NCI-H526 treated with DMSO at 0.1 percent for 48 hours (cell line): ENCODE measurements around the gene GALNT18.

ENCODE experiments used
- DNase-seq: peaks from one replicate; lab custom pipeline; 2025; lab: John Stamatoyannopoulos, UW

GALNT18 gene

GRCh38 chr11:11239959-11240358 lies 381.8 kb downstream of the GALNT18 start:
- no peak for DNase-seq

GRCh38 chr11:11237070-11237832 lies 384.6 kb downstream of the GALNT18 start:
- DNase-seq, result no peak

- no peak for DNase-seq
Measured at GRCh38 chr11:11236498-11237059, 385.2 kb downstream of the GALNT18 start.

- DNase-seq, result no peak
Measured at GRCh38 chr11:11231763-11232162, 390.0 kb downstream of the GALNT18 start.

- no peak for DNase-seq
Measured at GRCh38 chr11:11230802-11231562, 390.8 kb downstream of the GALNT18 start.

GRCh38 chr11:11230087-11230486 lies 391.7 kb downstream of the GALNT18 start:
- DNase-seq, result no peak

- DNase-seq, result no peak
Measured at GRCh38 chr11:11229647-11230046, 392.2 kb downstream of the GALNT18 start.

- no peak for DNase-seq
Measured at GRCh38 chr11:11227296-11228085, 394.3 kb downstream of the GALNT18 start.
